ENCODE data around the gene RPL18.

The RPL18 gene

DNA sequence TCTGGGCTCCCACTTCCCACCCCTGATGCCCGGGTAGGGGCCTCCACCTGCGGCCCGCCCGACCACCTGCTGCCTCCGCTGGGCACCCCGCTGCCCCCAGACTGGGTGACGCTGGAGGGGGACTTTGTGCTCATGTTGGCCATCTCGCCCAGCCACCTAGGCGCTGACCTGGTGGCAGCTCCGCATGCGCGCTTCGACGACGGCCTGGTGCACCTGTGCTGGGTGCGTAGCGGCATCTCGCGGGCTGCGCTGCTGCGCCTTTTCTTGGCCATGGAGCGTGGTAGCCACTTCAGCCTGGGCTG, 10.3 kb upstream of the RPL18 start:
- DNase-seq, result no peak

- no peak for DNase-seq
Measured at GRCh38 chr19:48628486-48629296, 9.7 kb upstream of the RPL18 start.

DNA sequence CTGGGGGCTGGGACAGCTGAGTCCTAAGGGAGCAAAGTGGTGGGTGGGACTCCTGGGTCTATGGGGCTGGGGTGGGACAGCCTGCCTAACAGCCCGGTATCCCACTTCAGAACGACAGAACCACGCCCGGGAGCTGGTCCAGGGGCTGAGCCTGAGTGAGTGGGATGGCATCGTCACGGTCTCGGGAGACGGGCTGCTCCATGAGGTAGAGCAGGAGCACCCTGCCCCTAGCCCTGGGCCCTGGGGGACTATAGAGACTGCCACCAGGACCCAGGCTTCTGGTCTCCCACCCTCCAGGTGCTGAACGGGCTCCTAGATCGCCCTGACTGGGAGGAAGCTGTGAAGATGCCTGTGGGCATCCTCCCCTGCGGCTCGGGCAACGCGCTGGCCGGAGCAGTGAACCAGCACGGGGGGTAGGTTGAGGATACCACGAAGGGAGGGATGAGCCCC, 8.9 kb upstream of the RPL18 start:
- no peak for DNase-seq

DNA sequence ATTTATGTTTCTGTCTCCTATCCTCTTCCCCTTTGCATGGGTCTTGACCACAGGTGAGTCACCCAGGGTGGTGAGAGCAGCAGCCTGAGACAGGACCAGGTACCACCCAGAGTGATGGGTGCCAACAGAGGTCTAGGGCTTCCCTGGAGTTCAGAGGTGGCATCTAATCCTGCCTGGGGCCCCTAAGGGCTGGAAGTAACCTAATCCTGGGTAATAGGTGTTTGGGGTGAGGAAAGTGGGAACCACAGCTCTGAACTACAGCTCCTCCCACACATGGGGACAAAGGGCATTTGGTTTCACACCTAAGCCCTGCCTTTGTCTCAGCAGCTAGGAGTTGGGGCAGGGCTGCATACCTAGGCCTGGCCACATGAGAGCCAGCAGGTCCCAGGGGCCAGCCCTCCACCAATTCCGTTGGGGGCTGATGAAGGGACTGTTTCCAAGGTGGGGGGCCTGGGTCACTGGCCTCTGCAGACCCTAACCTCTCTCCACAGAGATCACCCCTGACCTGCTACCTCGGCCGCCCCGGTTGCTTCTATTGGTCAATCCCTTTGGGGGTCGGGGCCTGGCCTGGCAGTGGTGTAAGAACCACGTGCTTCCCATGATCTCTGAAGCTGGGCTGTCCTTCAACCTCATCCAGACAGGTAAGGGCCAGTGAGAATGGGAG, 8.4 kb upstream of the RPL18 start:
- DNase-seq, result peak; percentile 34

DNA sequence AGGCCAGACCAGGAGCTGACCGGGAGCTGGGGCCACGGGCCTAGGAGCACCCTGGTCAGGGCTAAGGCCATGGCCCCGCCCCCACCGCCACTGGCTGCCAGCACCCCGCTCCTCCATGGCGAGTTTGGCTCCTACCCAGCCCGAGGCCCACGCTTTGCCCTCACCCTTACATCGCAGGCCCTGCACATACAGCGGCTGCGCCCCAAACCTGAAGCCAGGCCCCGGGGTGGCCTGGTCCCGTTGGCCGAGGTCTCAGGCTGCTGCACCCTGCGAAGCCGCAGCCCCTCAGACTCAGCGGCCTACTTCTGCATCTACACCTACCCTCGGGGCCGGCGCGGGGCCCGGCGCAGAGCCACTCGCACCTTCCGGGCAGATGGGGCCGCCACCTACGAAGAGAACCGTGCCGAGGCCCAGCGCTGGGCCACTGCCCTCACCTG, 6.9 kb upstream of the RPL18 start:
- no peak for DNase-seq

DNA sequence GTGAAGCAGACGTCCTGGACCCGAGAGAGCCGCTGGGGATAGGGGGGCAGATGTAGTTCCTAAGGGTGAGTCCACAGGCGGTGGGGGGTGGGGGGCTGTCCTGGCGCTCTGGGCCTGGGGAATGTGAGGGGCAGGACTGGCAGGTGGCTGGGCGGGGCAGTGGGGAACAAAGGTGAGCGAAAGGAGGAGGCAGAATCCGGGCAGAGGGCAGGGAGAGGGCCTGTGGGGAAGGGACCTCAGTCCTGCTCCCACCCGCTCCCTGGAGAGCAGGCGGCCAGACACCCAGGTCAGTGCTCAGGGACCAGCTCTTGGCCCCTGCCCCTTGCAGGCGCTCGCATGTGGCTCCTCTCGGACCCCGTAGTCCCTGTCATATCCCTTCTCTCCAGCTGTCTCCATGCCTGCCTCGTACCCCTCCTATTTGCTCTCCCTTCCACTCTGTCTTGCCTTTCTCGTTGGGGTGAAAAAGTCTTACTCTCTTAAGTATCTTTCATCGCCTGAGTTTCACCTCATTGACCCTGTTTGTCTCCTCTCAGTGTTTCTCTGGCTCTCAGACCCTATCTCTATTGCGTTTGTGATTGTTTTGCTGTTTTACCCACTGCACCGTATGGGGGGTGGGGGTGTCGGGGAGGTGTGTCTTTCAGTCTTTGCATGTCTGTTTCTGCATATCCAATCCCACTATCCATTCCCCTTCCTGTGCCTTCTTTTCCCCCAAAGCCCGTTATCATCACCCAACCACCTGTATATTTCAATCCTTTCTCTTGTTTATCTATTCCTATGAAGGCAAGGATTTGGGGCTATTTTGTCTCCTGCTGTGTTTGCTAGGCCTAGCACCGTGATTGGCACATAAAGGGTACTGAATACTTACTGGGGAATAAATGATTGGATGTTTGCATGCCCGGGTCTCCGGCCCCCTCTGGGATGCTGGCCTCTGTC, 6.1 kb upstream of the RPL18 start:
- peak; percentile 69 for DNase-seq

GRCh38 chr19:48624067-48624594, 5.2 kb upstream of the RPL18 start:
- DNase-seq, result peak; percentile 99

DNA sequence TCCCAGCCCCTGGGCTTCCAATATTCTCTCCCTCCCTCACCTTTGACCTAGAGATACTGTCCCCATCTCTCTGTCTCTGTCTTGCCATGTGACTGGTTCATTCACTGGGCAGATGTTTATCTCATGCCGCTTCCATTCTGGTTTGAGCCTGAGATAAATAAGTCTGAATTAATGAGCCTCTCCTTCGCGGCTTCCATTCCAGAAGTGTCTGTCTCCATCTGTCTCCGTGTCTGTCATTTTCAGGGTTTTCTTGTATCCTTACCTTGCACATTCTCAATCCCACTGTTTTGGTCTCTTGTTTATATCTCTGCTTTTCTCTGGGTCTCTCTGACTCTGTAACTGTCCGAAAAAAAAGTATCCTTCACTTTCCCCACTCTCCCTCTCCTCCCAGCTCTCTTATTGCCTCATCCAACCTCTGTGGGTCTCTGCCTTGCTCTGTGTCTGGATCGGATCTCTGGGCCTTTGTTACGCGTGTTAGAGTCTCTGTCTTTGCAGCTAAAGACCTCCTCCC, 4.6 kb upstream of the RPL18 start:
- peak; percentile 49 for DNase-seq

DNA sequence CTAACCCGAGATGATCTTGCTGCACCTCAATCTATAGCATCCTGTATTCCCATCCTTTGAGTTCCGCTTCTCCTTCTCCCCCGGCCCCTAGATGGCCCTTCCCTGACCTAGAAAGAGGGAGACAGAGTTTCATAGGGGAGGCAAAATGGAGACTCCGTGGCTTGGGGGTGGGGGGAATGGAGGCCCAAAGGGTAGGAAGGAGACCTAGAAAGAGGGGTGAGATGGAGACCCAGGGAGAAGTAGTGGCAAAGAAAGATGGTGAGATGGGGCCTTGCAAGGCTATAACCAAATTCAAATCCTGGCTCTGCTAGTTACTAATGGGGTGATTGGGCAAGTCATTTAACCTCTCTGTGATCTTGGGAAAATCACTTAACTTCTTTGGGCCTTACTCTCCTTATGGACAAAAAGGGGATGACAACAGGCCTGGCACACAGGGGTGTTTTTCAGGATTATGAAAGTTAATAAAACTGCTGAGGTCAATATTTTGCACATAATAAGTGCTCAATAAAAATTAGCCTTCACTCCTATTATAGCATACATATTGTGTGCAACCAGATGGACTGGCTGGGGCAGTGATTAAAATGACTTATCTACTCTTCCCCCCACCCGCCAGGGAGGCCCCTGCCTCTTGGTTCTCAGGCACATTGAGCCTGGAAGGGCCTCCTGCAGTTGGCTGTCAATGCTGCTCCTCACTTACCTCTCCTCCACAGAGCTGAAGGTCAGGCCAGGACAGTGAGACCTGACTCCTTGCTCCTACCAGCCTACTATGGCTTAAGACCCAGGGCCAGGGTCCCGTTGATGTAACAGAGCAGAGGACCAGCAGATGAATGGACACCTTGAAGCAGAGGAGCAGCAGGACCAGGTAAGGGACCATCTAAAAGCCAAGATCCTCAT, 961 bp upstream of the RPL18 start:
- peak; percentile 64 for DNase-seq

DNA sequence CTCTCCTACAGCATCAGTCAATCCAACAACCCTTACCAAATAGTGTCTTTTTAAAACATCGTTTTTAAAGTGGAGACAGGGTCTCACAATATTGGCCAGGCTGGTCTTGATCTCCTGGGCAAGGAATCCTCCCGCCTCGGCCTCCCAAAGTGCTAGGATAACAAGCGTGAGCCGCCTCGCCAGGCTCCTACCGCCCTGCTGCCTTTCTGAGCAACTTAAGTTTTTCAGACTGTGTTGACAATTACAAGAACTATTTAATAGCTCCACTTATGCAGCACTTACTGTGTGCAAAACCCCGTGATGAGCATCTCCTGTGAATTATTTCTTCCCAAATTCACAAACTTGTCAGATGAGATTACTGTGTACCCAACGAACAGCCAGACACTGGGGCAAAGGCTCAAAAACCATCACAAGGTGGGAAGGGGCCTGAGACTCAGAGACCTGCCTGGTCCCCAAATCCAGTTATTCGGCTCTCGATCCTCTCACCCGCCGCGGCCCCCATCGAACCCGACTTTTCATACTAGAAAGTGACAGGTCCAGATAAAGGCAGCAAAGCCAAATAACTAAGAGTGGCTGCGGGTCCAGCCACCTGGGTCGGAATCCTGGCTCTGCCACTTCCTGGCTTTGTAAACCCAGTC, 581 bp downstream of the RPL18 start:
- DNase-seq, result peak; percentile 43

DNA sequence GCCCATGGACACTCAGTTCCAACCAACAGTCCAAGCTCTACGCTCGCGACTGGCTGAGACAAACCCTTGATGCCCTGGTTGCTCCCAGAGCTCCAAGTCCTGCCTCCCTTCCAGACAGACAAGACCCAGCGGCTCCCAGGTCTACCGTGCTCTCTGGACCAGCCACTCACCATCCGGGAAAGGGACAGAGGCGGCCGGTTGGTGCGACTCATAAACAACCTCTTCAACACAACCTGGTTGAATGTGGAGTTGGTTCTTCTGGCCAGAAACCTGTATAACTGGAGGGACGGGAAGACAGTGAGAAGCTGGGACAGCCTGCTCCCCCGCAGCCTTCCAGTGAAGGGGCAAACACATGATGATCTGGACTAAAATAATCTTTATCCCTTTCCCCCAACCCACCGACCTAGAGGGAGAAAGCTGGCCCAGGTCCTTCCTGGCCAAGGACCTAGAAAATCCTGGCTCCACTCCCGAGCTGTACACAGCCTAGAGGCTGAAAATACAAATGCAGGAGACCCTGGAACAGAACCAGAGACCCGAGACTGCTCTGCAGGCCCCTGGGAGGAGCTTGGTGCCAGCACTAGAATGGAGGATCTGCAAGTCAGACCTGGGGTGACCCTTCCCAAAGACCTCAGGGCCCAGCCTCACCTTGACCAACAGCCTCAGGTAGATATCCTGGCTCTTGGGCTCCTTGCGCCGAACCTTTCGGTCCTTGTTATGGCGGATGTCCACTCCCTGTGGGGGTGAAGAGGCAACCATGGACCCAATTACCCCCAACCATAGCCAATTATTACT, 1.6 kb downstream of the RPL18 start:
- peak; percentile 62 for DNase-seq

DNA sequence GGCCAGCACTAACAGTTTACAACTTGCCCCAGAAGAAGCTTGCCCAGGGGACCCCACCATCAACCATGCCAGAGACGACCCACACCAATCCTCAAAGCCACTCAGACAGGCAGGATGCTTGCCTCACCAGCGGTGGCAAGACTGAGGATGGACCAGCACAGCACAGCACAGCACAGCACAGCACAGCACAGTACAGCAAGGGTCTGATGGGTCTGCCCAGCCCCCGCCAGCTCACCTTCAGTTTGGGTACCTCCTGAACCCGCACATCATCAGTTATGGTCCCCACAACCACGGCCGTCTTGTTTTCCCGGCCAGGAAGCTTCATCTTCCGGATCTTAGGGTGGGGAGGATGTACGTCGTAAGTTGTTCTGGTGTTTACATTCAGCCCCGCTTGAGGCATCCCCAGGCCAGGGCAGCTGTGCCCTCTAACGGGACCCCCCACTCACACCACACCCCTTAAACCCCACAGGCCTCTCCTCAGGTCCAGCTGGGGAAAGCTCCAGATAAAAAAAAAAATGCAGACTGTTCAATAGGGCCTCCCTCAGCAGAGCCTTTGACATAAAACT, 2.4 kb downstream of the RPL18 start:
- DNase-seq, result no peak

DNA sequence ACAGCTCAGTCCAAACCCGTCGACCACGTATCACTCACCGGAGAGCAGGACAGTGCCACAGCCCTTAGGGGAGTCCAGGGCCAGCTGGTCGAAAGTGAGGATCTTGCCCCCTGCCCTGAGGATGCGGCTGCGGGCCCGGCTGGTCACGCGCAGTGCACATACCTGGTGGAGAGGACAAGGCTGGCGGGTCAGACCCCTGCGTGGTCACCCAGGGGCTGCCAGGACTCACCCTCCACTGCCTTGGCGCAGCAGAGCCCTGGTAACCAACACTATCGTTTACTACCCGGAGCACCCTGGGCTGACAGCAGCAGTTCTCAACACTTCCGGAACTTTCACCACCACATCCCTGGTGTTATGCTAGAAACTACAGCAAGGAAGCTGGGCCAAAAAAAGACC, 2.9 kb downstream of the RPL18 start:
- DNase-seq, result peak; percentile 48

GRCh38 chr19:48615231-48616040, 3.5 kb downstream of the RPL18 start:
- peak; percentile 68 for DNase-seq

GRCh38 chr19:48614436-48615230, 4.3 kb downstream of the RPL18 start, which contains the start of gene FAM83E:
FAM83E (minus strand) TSS chr19:48615076; CDS start chr19:48613372, 1,704 bp downstream.
- DNase-seq, result peak; percentile 97

DNA sequence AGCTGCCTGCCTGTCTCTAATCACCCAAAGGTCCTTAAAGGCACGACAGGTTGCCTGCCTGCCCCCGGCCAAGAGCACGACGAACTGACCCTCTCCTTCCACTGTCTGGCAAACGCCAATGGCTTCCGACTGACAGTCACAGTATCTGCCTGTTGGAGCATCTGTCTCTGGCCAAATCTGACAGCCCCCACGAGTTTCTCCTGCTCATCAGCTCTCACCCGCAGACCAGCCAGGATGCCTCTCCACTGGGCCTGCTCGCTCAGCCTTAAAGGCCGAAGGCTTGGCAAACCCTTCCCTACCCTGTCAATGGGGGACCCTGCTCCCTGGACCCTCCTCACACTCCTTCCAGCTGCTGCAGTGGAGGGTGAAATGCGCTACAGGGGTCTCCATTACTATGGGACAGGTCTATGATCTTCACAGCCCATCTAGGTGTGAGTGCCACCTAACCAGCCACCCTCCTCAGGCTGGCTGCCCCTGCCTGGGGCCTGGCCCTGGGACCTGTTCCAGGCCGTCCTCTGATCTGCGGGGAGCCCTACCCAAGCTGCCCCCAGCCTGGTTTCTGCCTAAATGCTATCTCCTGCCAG, 5.0 kb downstream of the RPL18 start:
- DNase-seq, result no peak

GRCh38 chr19:48613024-48613851, 5.7 kb downstream of the RPL18 start:
- DNase-seq, result no peak
